GM23338 (cell line): ENCODE data around the gene LY86. TPM values are rescaled to one million over a fixed set of nuclear protein-coding genes. Genes with fewer than 3 reads are reported as not detected.

ENCODE experiments used
- ATAC-seq: fragments of 200-7000 bp; cut with Tn5 transposase; 3 replicates; pipeline ENCODE4 v1.9.1; 2020
- DNase-seq: peaks from one replicate; pipeline ENCODE4 v3.0.0-alpha.2; 2015; ENCODE audit warnings: low spot score
- H2AFZ ChIP-seq: fragments of 200-600 bp; sonication (generic); 2 replicates; pipeline ENCODE4 v1.8.0; 2016; ENCODE audit warnings: antibody characterized with exemption, mild to moderate bottlenecking, moderate library complexity
- H3F3A ChIP-seq: fragments of 200-600 bp; sonication (generic); replicated peaks from 2 replicates; pipeline ENCODE4 v1.8.0; 2017; ENCODE audit warnings: antibody characterized with exemption, mixed run types, low read depth
- H3K27ac ChIP-seq: fragments of 200-600 bp; sonication (generic); 2 replicates; pipeline ENCODE4 v1.6.1; 2016; ENCODE audit warnings: low read depth
- H3K27me3 ChIP-seq: fragments of 200-600 bp; sonication (generic); 2 replicates; pipeline ENCODE4 v1.8.0; 2016; ENCODE audit warnings: mild to moderate bottlenecking, mixed run types, moderate library complexity; ENCODE audit not compliant: insufficient read depth
- H3K36me3 ChIP-seq: fragments of 200-600 bp; sonication (generic); 2 replicates; pipeline ENCODE4 v1.8.0; 2016; ENCODE audit warnings: mild to moderate bottlenecking; ENCODE audit not compliant: insufficient read depth
- H3K4me1 ChIP-seq: fragments of 200-600 bp; sonication (generic); 2 replicates; pipeline ENCODE4 v1.8.0; 2016; ENCODE audit warnings: mild to moderate bottlenecking, moderate library complexity; ENCODE audit not compliant: insufficient read depth
- H3K4me2 ChIP-seq: fragments of 200-600 bp; sonication (generic); 2 replicates; pipeline ENCODE4 v1.7.1; 2017; ENCODE audit warnings: mixed run types
- H3K4me3 ChIP-seq: fragments of 200-600 bp; sonication (generic); 2 replicates; pipeline ENCODE4 v1.6.1; 2016; ENCODE audit warnings: mixed run types
- H3K79me2 ChIP-seq: fragments of 200-600 bp; sonication (generic); replicated peaks from 2 replicates; pipeline ENCODE4 v1.8.0; 2017; ENCODE audit warnings: mild to moderate bottlenecking; ENCODE audit not compliant: insufficient read depth
- H3K9me2 ChIP-seq: fragments of 200-600 bp; sonication (generic); 2 replicates; pipeline ENCODE4 v1.8.0; 2017; ENCODE audit not compliant: insufficient read depth
- H4K20me1 ChIP-seq: fragments of 200-600 bp; sonication (generic); replicated peaks from 2 replicates; pipeline ENCODE4 v1.8.0; 2017; ENCODE audit warnings: mild to moderate bottlenecking; ENCODE audit not compliant: insufficient read depth
- H3K27ac Mint-ChIP-seq: 2 replicates; pipeline ENCODE4 v1.8.0; 2020; ENCODE audit warnings: inconsistent platforms, mild to moderate bottlenecking, moderate library complexity, mixed read lengths
- H3K27me3 Mint-ChIP-seq: 3 replicates; pipeline ENCODE4 v1.8.0; 2022; ENCODE audit warnings: low read depth, mild to moderate bottlenecking, moderate library complexity, mixed read lengths, inconsistent platforms; ENCODE audit not compliant: insufficient read depth, poor library complexity
- H3K36me3 Mint-ChIP-seq: 3 replicates; pipeline ENCODE4 v1.8.0; 2021; ENCODE audit warnings: low read depth, mild to moderate bottlenecking, inconsistent platforms, moderate library complexity, mixed read lengths
- H3K4me1 Mint-ChIP-seq: 3 replicates; pipeline ENCODE4 v1.8.0; 2020; ENCODE audit warnings: mild to moderate bottlenecking, inconsistent platforms, mixed read lengths
- H3K4me3 Mint-ChIP-seq: 3 replicates; pipeline ENCODE4 v1.8.0; 2021; ENCODE audit warnings: moderate library complexity, mild to moderate bottlenecking, inconsistent platforms, mixed read lengths
- H3K9me3 Mint-ChIP-seq: 3 replicates; pipeline ENCODE4 v1.8.0; 2020; ENCODE audit warnings: moderate library complexity, mild to moderate bottlenecking, inconsistent platforms, mixed read lengths
- CREB1 ChIP-seq: fragments of 250-450 bp; sonication (Bioruptor Pico); IDR thresholded peaks from 2 replicates; pipeline ENCODE4 v1.5.0; 2020; ENCODE audit warnings: low read depth, mild to moderate bottlenecking, moderate library complexity
- CTCF ChIP-seq, 2 experiments: fragments of 200-600 bp in 1 of 2; sonication (generic) in 1 of 2; conservative IDR thresholded peaks; 2 replicates each; pipeline versions ENCODE4 v1.5.1 to v1.6.1; 2016 to 2017; ENCODE audit warnings: antibody characterized with exemption in 2 of 2, low read depth in 2 of 2, mild to moderate bottlenecking in 2 of 2, moderate library complexity in 1 of 2
- EZH2 ChIP-seq: fragments of 200-600 bp; sonication (generic); IDR thresholded peaks from one replicate; pipeline ENCODE4 v1.8.0; 2017; ENCODE audit warnings: antibody characterized with exemption, mild to moderate bottlenecking, low read depth; ENCODE audit not compliant: unreplicated experiment
- EZH2phosphoT487 ChIP-seq: fragments of 200-600 bp; sonication (generic); IDR thresholded peaks from one replicate; pipeline ENCODE4 v1.8.1; 2018; ENCODE audit warnings: antibody characterized with exemption; ENCODE audit not compliant: unreplicated experiment
- JUNB ChIP-seq: IDR thresholded peaks from one replicate; pipeline ENCODE4 v1.6.1; 2016; ENCODE audit warnings: antibody characterized with exemption; ENCODE audit not compliant: unreplicated experiment
- POLR2AphosphoS5 ChIP-seq: IDR thresholded peaks from 2 replicates; pipeline ENCODE4 v1.6.1; 2016; ENCODE audit warnings: antibody characterized with exemption, low read depth
- ZNF462 ChIP-seq: fragments of 250-450 bp; sonication (Bioruptor Pico); IDR thresholded peaks from 2 replicates; pipeline ENCODE4 v1.5.0; 2020; ENCODE audit warnings: mild to moderate bottlenecking, moderate library complexity
- polyA plus RNA-seq: library from polyadenylated mRNA; unstranded; fragments of >200 nt; fragmentation: Nextera tagmentation; extraction: Ambion mirVana; gene quantifications from 2 replicates; pipeline ENCODE4 v1.2.1, GENCODE V29; 2016
- total RNA-seq: library from RNA; depleted of rRNA; stranded (reverse); fragments of >200 nt; shearing (Covaris generic); gene quantifications from 2 replicates; pipeline ENCODE4 v1.2.3, GENCODE V29; 2014

LY86 gene
- total and polyA plus RNA-seq, 2 experiments from 2014 or later = 0.29 TPM; not detected in 1

GRCh38 chr6:6645261-6645917, 56.9 kb downstream of the LY86 start (continued):
- TF ChIP-seq ZNF462 (CRISPR knock-in tag) = no peak
- no peak for TF ChIP-seq CREB1 (CRISPR knock-in tag)
- TF ChIP-seq POLR2AphosphoS5 = no peak
- TF ChIP-seq EZH2phosphoT487 = no peak
- no peak for TF ChIP-seq EZH2

- no peaks in the 10 kb centered on the region; the same call in 1 of the 3 replicates for H3K9me3 Mint-ChIP-seq
- Histone ChIP-seq H4K20me1 (no peaks in the 10 kb centered on the region; the same call in 1 of the 2 replicates), H3K36me3 (no peaks in the 10 kb centered on the region), H3K4me1 (no peaks in the 10 kb centered on the region), H2AFZ (no peak overlapping the region), H3K4me3 (no peak overlapping the region), H3K27ac (no peak overlapping the region), H3F3A (no peaks in the 10 kb centered on the region), H3K79me2 (no peaks in the 10 kb centered on the region), H3K4me2 (no peak overlapping the region), H3K27me3 (no peaks in the 10 kb centered on the region), H3K9me2 (peaks cover 3% of the 10 kb centered on the region; the same call in 1 of the 2 replicates)
- ATAC-seq (no peak), DNase-seq (no peak)
- peaks cover 4% of the 10 kb centered on the region for H3K27me3 Mint-ChIP-seq
- no peaks in the 10 kb centered on the region for H3K36me3 Mint-ChIP-seq
- H3K27ac Mint-ChIP-seq = no peak overlapping the region
- no peak overlapping the region for H3K4me3 Mint-ChIP-seq
- peaks cover 3% of the 10 kb centered on the region for H3K4me1 Mint-ChIP-seq
- TF ChIP-seq CTCF (conservative IDR thresholded peaks at IDR 0.05; ENCODE audit: low read depth in 2 of 2) (no peak), JUNB (no peak), ZNF462 (CRISPR knock-in tag) (no peak)
These were observed 57.9 kb downstream of the LY86 start for GRCh38 chr6:6646384-6646783.
